Measurements from ENCODE around the gene CNGB1. TPM values are rescaled to one million over a fixed set of nuclear protein-coding genes. Genes with fewer than 3 reads are reported as not detected.

The CNGB1 gene
- total RNA-seq, 1 experiment from 2014 or later = 0.04 TPM

- CTCF ChIA-PET = no interaction called here
- H3K36me3 ChIP-seq (ENCODE audit: low read depth, low read length) = no peaks in the 10 kb centered on the region
- H3K27me3 ChIP-seq (ENCODE audit: low read length) = no peaks in the 10 kb centered on the region
- TF ChIP-seq CTCF (conservative IDR thresholded peaks at IDR 0.05; ENCODE audit: low read depth, low read length) (no peak), EZH2phosphoT487 (IDR thresholded peaks at IDR 0.05; ENCODE audit: borderline replicate concordance, low read length) (no peak), EZH2 (IDR thresholded peaks at IDR 0.05; ENCODE audit: low read length, unreplicated experiment) (no peak)
- no peak overlapping the region for H3K4me3 ChIP-seq (ENCODE audit: low read length)
- no peaks in the 10 kb centered on the region for H3K9me2 ChIP-seq (replicated peaks; ENCODE audit: low read length)
- no peak for ATAC-seq
- no peak for DNase-seq
- H3F3A ChIP-seq (ENCODE audit: low read length, unreplicated experiment) = no peaks in the 10 kb centered on the region
- peak overlapping the region; percentile 44; the same call in 1 of the 2 replicates for H3K27ac ChIP-seq (ENCODE audit: low read length)
- H4K20me1 ChIP-seq (ENCODE audit: low read length) = no peaks in the 10 kb centered on the region
- intact Hi-C loops (cut with micrococcal nuclease) = no loop called here
- no TSS peak for BruUV-seq (replicated peaks)
- no peak overlapping the region for H2AFZ ChIP-seq (ENCODE audit: low read length)
- H3K79me2 ChIP-seq (ENCODE audit: low read length) = no peaks in the 10 kb centered on the region
- peaks cover 20% of the 10 kb centered on the region for H3K4me1 ChIP-seq (ENCODE audit: insufficient read depth, low read length)
- H3K4me2 ChIP-seq (ENCODE audit: low read length) = no peak overlapping the region
- POLR2A ChIA-PET (ENCODE audit: unreplicated experiment) = no interaction called here
- H3K9ac ChIP-seq (ENCODE audit: low read length) = no peak overlapping the region
- no peaks in the 10 kb centered on the region for H3K9me3 ChIP-seq (ENCODE audit: low read length)
Measured at GRCh38 chr16:57893217-57893558, 77.7 kb downstream of the CNGB1 start.

DNA sequence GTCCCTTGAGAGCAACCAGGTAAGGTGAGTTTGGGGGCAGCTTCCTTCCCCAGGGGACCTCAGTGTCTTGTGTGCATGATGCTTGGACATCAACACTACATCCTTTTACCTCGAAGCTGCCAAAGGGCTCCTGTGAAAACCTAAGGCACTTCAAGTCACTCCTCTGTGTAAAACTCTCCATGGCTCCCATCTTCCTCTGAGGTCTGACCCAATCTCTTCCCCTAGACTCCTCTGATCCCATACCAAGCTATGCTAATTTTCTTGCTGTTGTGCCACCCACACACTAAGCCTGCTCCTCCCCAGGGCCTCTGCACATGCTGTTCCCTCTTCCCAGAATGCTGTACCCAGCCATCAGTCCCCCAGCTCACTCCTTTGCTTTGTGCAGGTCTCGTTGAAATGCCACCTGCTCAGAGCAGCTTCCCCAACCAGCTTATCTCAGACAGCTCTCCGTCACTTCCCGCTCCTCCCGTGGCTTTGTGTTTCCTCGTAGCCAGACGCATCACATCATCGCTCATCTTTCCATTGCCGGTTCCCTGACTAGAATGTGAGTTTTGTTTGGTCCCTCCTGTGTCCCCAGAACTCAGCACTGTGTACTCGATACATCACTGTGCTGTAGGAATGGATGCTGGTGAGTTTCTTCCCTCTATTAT is 78.4 kb downstream of the CNGB1 start:
- no TSS peak for BruUV-seq (replicated peaks)
- Histone ChIP-seq H3K36me3 (ENCODE audit: low read depth, low read length) (no peaks in the 10 kb centered on the region), H3K4me3 (ENCODE audit: low read length) (no peak overlapping the region), H3K9me3 (ENCODE audit: low read length) (no peaks in the 10 kb centered on the region), H3K9ac (ENCODE audit: low read length) (no peak overlapping the region), H3K27ac (ENCODE audit: low read length) (no peak overlapping the region), H3K79me2 (ENCODE audit: low read length) (no peaks in the 10 kb centered on the region), H3K9me2 (replicated peaks; ENCODE audit: low read length) (no peaks in the 10 kb centered on the region), H3K27me3 (ENCODE audit: low read length) (no peaks in the 10 kb centered on the region), H3F3A (ENCODE audit: low read length, unreplicated experiment) (no peaks in the 10 kb centered on the region), H2AFZ (ENCODE audit: low read length) (no peak overlapping the region), H4K20me1 (ENCODE audit: low read length) (no peaks in the 10 kb centered on the region), H3K4me2 (ENCODE audit: low read length) (no peak overlapping the region), H3K4me1 (ENCODE audit: insufficient read depth, low read length) (peaks cover 20% of the 10 kb centered on the region)
- no peak for TF ChIP-seq EZH2 (IDR thresholded peaks at IDR 0.05; ENCODE audit: low read length, unreplicated experiment)
- no peak for TF ChIP-seq EZH2phosphoT487 (IDR thresholded peaks at IDR 0.05; ENCODE audit: borderline replicate concordance, low read length)
- no peak for TF ChIP-seq CTCF (conservative IDR thresholded peaks at IDR 0.05; ENCODE audit: low read depth, low read length)
- POLR2A ChIA-PET (ENCODE audit: unreplicated experiment) = no interaction called here
- CTCF ChIA-PET = no interaction called here
- ATAC-seq (no peak), DNase-seq (no peak)
- intact Hi-C loops (cut with micrococcal nuclease) = no loop called here

- BruUV-seq (replicated peaks) = no TSS peak
- POLR2A ChIA-PET (ENCODE audit: unreplicated experiment) = no interaction called here
- Histone ChIP-seq H3K27me3 (ENCODE audit: low read length) (no peaks in the 10 kb centered on the region), H3K9me3 (ENCODE audit: low read length) (no peaks in the 10 kb centered on the region), H3K9me2 (replicated peaks; ENCODE audit: low read length) (no peaks in the 10 kb centered on the region), H3K27ac (ENCODE audit: low read length) (no peak overlapping the region), H4K20me1 (ENCODE audit: low read length) (no peaks in the 10 kb centered on the region), H3K4me3 (ENCODE audit: low read length) (no peak overlapping the region), H3K9ac (ENCODE audit: low read length) (no peak overlapping the region), H3K4me2 (ENCODE audit: low read length) (no peak overlapping the region), H3F3A (ENCODE audit: low read length, unreplicated experiment) (no peaks in the 10 kb centered on the region), H3K79me2 (ENCODE audit: low read length) (no peaks in the 10 kb centered on the region), H3K36me3 (ENCODE audit: low read depth, low read length) (no peaks in the 10 kb centered on the region), H2AFZ (ENCODE audit: low read length) (no peak overlapping the region), H3K4me1 (ENCODE audit: insufficient read depth, low read length) (peaks cover 20% of the 10 kb centered on the region)
- intact Hi-C loops (cut with micrococcal nuclease) = no loop called here
- ATAC-seq = no peak
- TF ChIP-seq EZH2phosphoT487 (IDR thresholded peaks at IDR 0.05; ENCODE audit: borderline replicate concordance, low read length) (no peak), CTCF (conservative IDR thresholded peaks at IDR 0.05; ENCODE audit: low read depth, low read length) (no peak), EZH2 (IDR thresholded peaks at IDR 0.05; ENCODE audit: low read length, unreplicated experiment) (no peak)
- CTCF ChIA-PET = no interaction called here
- no peak for DNase-seq
Measured at GRCh38 chr16:57892041-57892440, 78.9 kb downstream of the CNGB1 start.

All from PC-3 (cell line).